Heart left ventricle (tissue), 13 donors: ENCODE measurements around the gene AFF3.

Experiments used
- CTCF ChIP-seq, 12 donors: fragments of 200-600 bp; sonication (generic) in 4 of 12; IDR thresholded peaks; one replicate each; pipeline versions ENCODE4 v1.5.0 to v1.8.0; 2018 to 2022; ENCODE audit warnings: antibody characterized with exemption in 12 of 12, mild to moderate bottlenecking in 5 of 12
- POLR2A ChIP-seq, 2 donors: fragments of 450-650 bp; IDR thresholded peaks; one replicate each; pipeline ENCODE4 v1.6.1; 2017; ENCODE audit warnings: antibody characterized with exemption in 2 of 2, mild to moderate bottlenecking in 2 of 2, moderate library complexity in 2 of 2
- donor health status: ischemic (EF 13 %, LVEDD 7.1; RV severe dilation, severe dysfunction).
- donor health status: DM: no; HTN: yes; CAD: no.
- donor health status: DM: no; HTN: no; CAD: no.
- donor health status: ischemic (EF 25% LVEDD 6.9; RV normal size, moderate dysfunction).
- donor health status: ischemic (EF 25% LVEDD 5.7; RV mildly dilated, moderate dysfunction).
- donor health status: ischemic (EF 35%, LVEDD 5.7; RV mildly dilated, moderate dysfunction).
- donor health status: nonischemic (EF 11% LVEDD 7.7; RV severe dilation, severe dysfunction).
- donor health status: DM: yes; HTN: yes; CAD: no.
- donor health status: PGD.
- donor health status: ischemic (EF 29% LVEDD 5.4; RV normal size, mild dysfunction).
- donor health status: nonischemic (EF 23%, LVEDD 6.1; RV moderate dilation, normal function).

GRCh38 chr2:100107440-100107839 is 35.0 kb downstream of the AFF3 start:
- TF ChIP-seq CTCF (IDR thresholded peaks at IDR 0.05) (no peak), POLR2A (IDR thresholded peaks at IDR 0.05) (no peak)
